RKO (cell line): Measurements from ENCODE around the gene NXPE1.

Experiments
- DNase-seq: peaks from one replicate; pipeline ENCODE4 v3.0.0-alpha.2; 2016; ENCODE audit warnings: low spot score

NXPE1 gene

GRCh38 chr11:114562166-114562916 is 2.7 kb upstream of the NXPE1 start:
- no peak for DNase-seq

GRCh38 chr11:114556135-114556534 is 3.5 kb downstream of the NXPE1 start:
- DNase-seq, result no peak

- DNase-seq, result peak; percentile 12
Measured at GRCh38 chr11:114553642-114554041, 6.0 kb downstream of the NXPE1 start.

- DNase-seq, result no peak
Measured at GRCh38 chr11:114551060-114551459, 8.6 kb downstream of the NXPE1 start.

GRCh38 chr11:114525682-114526081 is 34.0 kb downstream of the NXPE1 start:
- DNase-seq, result no peak

GRCh38 chr11:114524122-114524521 is 35.6 kb downstream of the NXPE1 start:
- no peak for DNase-seq

GRCh38 chr11:114522818-114523217 is 36.9 kb downstream of the NXPE1 start:
- DNase-seq, result no peak

- no peak for DNase-seq
Measured at GRCh38 chr11:114511538-114511937, 48.1 kb downstream of the NXPE1 start.

GRCh38 chr11:114511079-114511478 is 48.6 kb downstream of the NXPE1 start:
- DNase-seq, result no peak

- peak; percentile 61 for DNase-seq
Measured at GRCh38 chr11:114501901-114502300, 57.8 kb downstream of the NXPE1 start.

GRCh38 chr11:114499756-114500155 is 59.9 kb downstream of the NXPE1 start:
- no peak for DNase-seq

GRCh38 chr11:114496915-114497314 is 62.8 kb downstream of the NXPE1 start:
- no peak for DNase-seq

GRCh38 chr11:114483929-114484328 is 75.8 kb downstream of the NXPE1 start:
- DNase-seq, result no peak

- DNase-seq, result no peak
Measured at GRCh38 chr11:114482114-114482513, 77.6 kb downstream of the NXPE1 start.

- DNase-seq, result peak; percentile 19
Measured at GRCh38 chr11:114479331-114479730, 80.3 kb downstream of the NXPE1 start.

GRCh38 chr11:114478768-114479167 is 80.9 kb downstream of the NXPE1 start:
- peak; percentile 5 for DNase-seq

GRCh38 chr11:114478001-114478410 is 81.7 kb downstream of the NXPE1 start:
- no peak for DNase-seq

GRCh38 chr11:114472661-114473060 is 87.0 kb downstream of the NXPE1 start:
- DNase-seq, result no peak
